Subcutaneous abdominal adipose tissue (tissue), 5 donors: ENCODE measurements around the gene PPP5C.

Experiments
- H3K27ac ChIP-seq: one replicate; pipeline ENCODE4 v1.7.0; 2013; ENCODE audit warnings: low read depth, mild to moderate bottlenecking, inconsistent platforms, low read length, moderate library complexity
- H3K27me3 ChIP-seq, 5 donors: one replicate each; pipeline ENCODE4 v1.7.0; 2013; ENCODE audit warnings: low read length in 5 of 5, inconsistent platforms in 1 of 5; ENCODE audit not compliant: control insufficient read depth in 5 of 5, insufficient read depth in 4 of 5
- H3K36me3 ChIP-seq, 5 donors: one replicate each; pipeline ENCODE4 v1.7.0; 2013; ENCODE audit warnings: low read length in 5 of 5; ENCODE audit not compliant: control insufficient read depth in 5 of 5, insufficient read depth in 5 of 5
- H3K4me1 ChIP-seq, 5 donors: one replicate each; pipeline ENCODE4 v1.7.0; 2013; ENCODE audit warnings: low read length in 5 of 5, mild to moderate bottlenecking in 3 of 5, moderate library complexity in 1 of 5; ENCODE audit not compliant: control insufficient read depth in 5 of 5, insufficient read depth in 5 of 5
- H3K4me3 ChIP-seq, 5 donors: one replicate each; pipeline ENCODE4 v1.7.0; 2013; ENCODE audit warnings: low read length in 5 of 5, low read depth in 1 of 5
- H3K9ac ChIP-seq, 5 donors: one replicate each; pipeline ENCODE4 v1.7.0; 2013; ENCODE audit warnings: low read length in 5 of 5, mild to moderate bottlenecking in 4 of 5, moderate library complexity in 3 of 5
- H3K9me3 ChIP-seq, 5 donors: one replicate each; pipeline ENCODE4 v1.7.0; 2013; ENCODE audit warnings: low read length in 5 of 5; ENCODE audit not compliant: control insufficient read depth in 5 of 5
- donor health status: healthy.
- donor health status: healthy.
- donor health status: healthy.
- donor health status: healthy.
- donor health status: healthy.

Gene PPP5C, protein sequence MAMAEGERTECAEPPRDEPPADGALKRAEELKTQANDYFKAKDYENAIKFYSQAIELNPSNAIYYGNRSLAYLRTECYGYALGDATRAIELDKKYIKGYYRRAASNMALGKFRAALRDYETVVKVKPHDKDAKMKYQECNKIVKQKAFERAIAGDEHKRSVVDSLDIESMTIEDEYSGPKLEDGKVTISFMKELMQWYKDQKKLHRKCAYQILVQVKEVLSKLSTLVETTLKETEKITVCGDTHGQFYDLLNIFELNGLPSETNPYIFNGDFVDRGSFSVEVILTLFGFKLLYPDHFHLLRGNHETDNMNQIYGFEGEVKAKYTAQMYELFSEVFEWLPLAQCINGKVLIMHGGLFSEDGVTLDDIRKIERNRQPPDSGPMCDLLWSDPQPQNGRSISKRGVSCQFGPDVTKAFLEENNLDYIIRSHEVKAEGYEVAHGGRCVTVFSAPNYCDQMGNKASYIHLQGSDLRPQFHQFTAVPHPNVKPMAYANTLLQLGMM

DNA sequence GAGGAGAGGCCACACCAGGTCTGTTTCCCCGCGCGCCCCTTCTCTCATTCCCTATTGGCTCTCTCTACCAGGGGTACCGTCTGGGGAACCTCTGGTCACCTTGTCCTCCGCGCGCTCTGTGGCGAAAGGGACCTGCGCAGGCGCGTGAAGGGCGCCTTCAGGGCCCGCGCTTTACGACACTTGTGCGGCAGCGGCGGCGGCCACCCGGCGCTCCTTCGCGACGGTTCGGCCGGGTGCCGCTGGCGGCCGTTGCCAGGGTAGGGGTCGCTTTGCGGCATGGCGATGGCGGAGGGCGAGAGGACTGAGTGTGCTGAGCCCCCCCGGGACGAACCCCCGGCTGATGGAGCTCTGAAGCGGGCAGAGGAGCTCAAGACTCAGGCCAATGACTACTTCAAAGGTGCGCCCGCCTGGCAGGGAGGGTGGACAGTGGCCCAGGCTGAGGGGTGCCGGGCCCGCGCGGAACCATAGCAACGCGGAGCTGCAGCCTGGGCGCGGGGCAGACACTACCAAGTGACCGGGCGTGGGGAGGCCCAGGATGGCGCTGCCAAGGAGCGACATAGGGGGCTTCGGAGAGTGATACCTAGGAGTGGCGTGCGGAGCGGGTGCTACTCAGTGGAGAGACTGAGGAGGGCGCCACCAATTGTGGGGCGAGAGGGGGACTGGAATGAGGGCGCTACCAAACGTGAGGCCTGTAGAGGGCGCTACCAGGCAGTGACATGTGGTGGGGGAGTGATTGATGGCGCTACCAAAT, at the start of gene PPP5C:
TSS of gene PPP5C (plus strand) at position 267 of the 751 bp plus-strand sequence. CDS start at position 277, 10 bp downstream.
- peak within 1 kb of the TSS; percentile 27 to 94 (median 88) for H3K9ac ChIP-seq
- peak within 1 kb of the TSS; percentile 84 to 97 (median 95) for H3K4me3 ChIP-seq
- H3K27me3 ChIP-seq = no peaks in the 10 kb centered on the region
- H3K9me3 ChIP-seq = no peaks in the 10 kb centered on the region
- peak within 1 kb of the TSS; percentile 72 for H3K27ac ChIP-seq
- H3K36me3 ChIP-seq = peaks cover 0 to 1% (median 0%) of the 10 kb centered on the region in 5 donors
- peaks cover 10 to 52% (median 47%) of the 10 kb centered on the region in 5 donors for H3K4me1 ChIP-seq

DNA sequence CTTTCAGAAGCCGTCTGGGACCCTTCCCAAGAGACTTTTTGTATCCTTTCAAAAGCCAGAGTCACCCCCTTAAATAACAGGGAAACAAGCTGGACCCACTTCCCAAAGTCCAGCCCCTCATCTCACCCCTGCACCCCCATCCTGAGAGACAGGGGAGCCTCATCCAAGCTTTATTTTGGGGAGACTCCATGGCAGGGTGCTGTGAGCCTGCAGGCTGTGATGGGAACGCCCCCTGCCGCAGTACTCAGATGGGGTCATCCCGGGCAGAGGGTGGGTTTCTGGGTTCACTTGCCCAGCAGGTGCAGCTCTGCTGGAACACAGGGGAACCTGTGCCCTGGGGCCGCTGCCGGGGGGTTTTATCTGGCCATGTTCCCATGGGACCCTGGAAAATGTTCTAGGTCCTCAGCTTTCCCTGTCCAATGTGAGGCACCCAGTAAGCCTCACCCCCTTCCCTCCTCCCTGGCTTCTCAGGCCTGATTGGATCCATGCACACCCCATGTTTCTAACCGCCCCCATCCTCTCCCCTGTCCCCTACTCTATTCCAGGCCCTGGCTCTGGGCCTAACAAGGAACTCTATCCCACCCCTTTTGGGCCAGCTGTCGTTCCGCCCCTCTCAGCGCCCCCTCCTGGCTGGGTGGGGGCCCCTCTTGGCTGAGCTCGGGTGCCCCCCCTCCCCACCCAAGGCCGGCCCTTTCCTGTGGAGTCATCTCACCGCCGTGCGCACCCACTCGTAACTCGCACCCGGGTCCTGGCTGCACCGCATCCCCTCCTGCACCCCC, 49.0 kb upstream of the PPP5C start:
- peak overlapping the region; percentile 89 for H3K27ac ChIP-seq
- H3K4me3 ChIP-seq = peak overlapping the region in 4 of 5 donors; percentile 61 to 82 (median 69)
- peak overlapping the region in 2 of 5 donors; percentile 16 to 76 for H3K9ac ChIP-seq
- peaks cover 0 to 6% (median 5%) of the 10 kb centered on the region in 5 donors for H3K27me3 ChIP-seq
- H3K36me3 ChIP-seq = no peaks in the 10 kb centered on the region
- H3K4me1 ChIP-seq = peaks cover 6 to 46% (median 44%) of the 10 kb centered on the region in 5 donors
- H3K9me3 ChIP-seq = peaks cover 0 to 4% (median 0%) of the 10 kb centered on the region in 5 donors

DNA sequence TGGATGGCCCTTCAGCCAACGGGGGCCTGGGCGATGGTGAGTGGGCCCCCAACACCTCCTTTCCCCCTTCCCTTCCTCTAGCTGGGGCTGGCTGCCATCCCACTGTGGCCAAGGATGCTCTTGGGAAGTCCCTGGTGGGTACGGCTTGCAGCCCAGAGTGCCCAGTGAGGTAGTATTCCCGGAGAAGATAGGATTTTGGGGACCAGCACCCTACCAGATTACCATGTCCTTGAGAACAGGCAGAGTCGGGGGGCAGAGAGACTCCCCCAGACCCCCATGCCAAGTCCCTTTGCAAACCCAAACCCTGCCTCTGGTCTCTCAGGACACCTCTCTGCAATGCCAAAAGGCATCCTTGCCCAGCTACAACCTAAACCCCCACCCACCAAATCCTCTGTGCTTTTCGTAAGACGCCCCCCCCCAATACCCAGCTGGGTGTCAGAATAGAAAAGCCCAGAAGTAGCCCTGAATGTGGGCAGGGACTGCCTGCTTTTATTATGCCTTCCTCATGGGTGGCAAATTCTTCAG, 48.3 kb upstream of the PPP5C start:
- Histone ChIP-seq H3K27me3 (peaks cover 0 to 6% (median 5%) of the 10 kb centered on the region in 5 donors), H3K27ac (peak overlapping the region; percentile 89)

DNA sequence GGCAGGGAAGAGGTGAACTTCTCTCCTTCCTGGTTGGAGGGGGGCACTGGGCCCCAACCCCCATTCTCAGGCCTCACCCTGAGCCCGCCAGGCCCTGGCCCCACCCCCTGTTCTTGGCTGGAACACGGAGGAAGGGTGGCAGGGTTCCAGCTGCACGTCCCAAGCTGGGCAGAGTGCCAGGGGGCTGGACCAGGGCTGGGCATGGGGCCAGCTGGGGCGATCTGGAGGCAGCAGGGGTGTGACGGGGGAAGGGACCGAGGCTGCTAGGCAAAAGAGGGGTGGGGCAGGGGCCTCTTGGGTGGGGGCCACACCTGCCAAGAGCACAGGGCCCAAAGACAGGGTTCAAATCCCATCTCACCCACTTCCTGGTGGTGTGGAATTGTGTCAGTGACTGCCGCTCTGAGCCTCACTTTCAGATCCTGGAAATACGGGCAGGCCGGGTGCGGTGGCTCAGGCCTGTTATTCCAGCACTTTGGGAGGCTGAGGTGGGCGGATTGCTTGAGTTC, 47.8 kb upstream of the PPP5C start:
- Histone ChIP-seq H3K9me3 (peaks cover 0 to 4% (median 0%) of the 10 kb centered on the region in 5 donors), H3K27me3 (peaks cover 0 to 7% (median 5%) of the 10 kb centered on the region in 5 donors), H3K36me3 (peaks cover 0 to 5% (median 0%) of the 10 kb centered on the region in 5 donors), H3K9ac (peak overlapping the region in 2 of 5 donors; percentile 30 to 76), H3K4me1 (peaks cover 6 to 46% (median 44%) of the 10 kb centered on the region in 5 donors), H3K27ac (peak overlapping the region; percentile 89), H3K4me3 (peak overlapping the region; percentile 61 to 82 (median 70))

More for the DNA sequence above, 48.3 kb upstream of the PPP5C start:
- Histone ChIP-seq H3K9ac (peak overlapping the region in 2 of 5 donors; percentile 16 to 76), H3K4me1 (peaks cover 6 to 46% (median 44%) of the 10 kb centered on the region in 5 donors), H3K36me3 (peaks cover 0 to under 1% (median 0%) of the 10 kb centered on the region in 5 donors), H3K4me3 (peak overlapping the region; percentile 61 to 82 (median 70)), H3K9me3 (peaks cover 0 to 4% (median 0%) of the 10 kb centered on the region in 5 donors)

DNA sequence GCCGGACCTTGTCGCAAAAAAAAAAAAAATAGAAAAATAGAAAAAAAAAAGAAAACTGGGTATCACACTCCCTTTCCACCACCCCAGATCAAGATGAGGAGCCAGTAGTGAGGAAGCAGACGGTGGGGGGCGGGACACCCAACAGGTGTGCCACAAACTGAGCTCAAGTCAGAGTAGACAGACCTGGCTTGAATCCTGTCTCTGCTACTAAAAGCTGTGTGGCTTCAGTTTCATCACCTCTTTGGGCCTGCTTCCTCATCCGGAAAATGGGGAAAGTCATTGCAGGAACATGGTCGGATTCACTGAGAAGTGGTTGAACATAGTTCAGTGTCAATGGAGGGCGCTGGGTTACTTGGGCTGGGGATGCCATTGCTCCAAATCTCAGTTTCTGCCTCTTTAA, 47.2 kb upstream of the PPP5C start:
- Histone ChIP-seq H3K27me3 (peaks cover 0 to 7% (median 5%) of the 10 kb centered on the region in 5 donors), H3K4me3 (peak overlapping the region in 4 of 5 donors; percentile 50 to 82 (median 60)), H3K9me3 (peaks cover 0 to 4% (median 0%) of the 10 kb centered on the region in 5 donors), H3K4me1 (peaks cover 6 to 46% (median 44%) of the 10 kb centered on the region in 5 donors), H3K36me3 (peaks cover 0 to 8% (median 5%) of the 10 kb centered on the region in 5 donors), H3K9ac (peak overlapping the region in 2 of 5 donors; percentile 30 to 58), H3K27ac (peak overlapping the region; percentile 89)

DNA sequence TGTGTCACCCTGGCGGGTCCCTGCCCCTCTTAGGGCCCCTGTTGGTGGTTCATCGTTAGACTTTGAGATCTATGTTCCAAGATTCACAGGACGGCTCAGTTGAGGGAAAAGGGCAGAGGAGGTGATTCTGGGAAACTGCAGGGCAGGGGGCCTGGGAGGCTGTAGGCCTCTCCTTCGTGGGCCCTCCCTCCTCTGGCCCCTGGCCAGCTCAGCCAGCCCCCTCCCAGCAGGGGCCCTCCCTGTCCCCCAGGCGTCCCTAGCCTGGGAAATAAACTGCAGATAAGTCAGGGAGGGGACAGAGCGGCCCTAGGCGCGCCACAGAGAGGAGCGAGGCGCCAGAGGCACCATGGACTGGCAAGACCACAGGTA, 43.6 kb upstream of the PPP5C start:
- H3K9ac ChIP-seq = no peak overlapping the region
- H3K27ac ChIP-seq = no peak overlapping the region
- no peak overlapping the region for H3K4me3 ChIP-seq

DNA sequence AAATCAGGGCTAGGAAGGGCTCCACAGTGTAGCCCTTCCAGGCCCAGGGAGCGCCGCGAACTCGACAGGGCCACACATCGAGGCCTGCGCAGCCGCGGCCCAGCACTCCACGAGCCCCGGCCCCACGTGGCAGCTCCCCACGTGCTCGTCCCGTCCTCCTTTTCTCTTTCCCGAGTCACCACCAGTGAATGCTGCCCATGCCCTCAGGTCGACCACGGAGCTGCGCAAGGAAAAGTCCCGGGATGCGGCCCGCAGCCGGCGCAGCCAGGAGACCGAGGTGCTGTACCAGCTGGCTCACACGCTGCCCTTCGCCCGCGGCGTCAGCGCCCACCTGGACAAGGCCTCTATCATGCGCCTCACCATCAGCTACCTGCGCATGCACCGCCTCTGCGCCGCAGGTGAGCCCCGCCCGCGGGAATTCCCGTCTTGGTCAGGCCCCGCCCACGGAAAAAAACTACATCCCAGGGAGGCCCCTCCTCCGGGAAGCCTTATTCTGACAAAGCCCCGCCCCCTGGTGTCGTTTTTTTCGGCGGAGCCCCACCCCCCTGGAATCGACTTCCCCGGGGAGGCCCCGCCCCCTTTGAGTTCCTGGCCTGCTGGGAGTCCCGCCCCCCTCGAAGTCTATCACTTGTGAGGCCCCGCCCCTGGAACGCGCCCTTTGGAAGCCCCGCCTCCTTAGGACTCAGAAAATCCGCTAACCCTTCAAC, 43.0 kb upstream of the PPP5C start:
- H3K9ac ChIP-seq = no peak overlapping the region
- peaks cover 0 to 28% (median 25%) of the 10 kb centered on the region in 5 donors for H3K4me1 ChIP-seq
- H3K27me3 ChIP-seq = peaks cover 0 to 2% (median 0%) of the 10 kb centered on the region in 5 donors
- no peak overlapping the region for H3K4me3 ChIP-seq
- H3K27ac ChIP-seq = no peak overlapping the region
- peaks cover 4 to 13% (median 10%) of the 10 kb centered on the region in 5 donors for H3K9me3 ChIP-seq
- H3K36me3 ChIP-seq = peaks cover 0 to 41% (median 22%) of the 10 kb centered on the region in 5 donors

More for the DNA sequence above, 43.6 kb upstream of the PPP5C start:
- Histone ChIP-seq H3K36me3 (peaks cover 0 to 36% (median 22%) of the 10 kb centered on the region in 5 donors), H3K4me1 (peaks cover 4 to 33% (median 30%) of the 10 kb centered on the region in 5 donors), H3K27me3 (peaks cover 0 to 2% (median 0%) of the 10 kb centered on the region in 5 donors), H3K9me3 (peaks cover 4 to 13% (median 10%) of the 10 kb centered on the region in 5 donors)

DNA sequence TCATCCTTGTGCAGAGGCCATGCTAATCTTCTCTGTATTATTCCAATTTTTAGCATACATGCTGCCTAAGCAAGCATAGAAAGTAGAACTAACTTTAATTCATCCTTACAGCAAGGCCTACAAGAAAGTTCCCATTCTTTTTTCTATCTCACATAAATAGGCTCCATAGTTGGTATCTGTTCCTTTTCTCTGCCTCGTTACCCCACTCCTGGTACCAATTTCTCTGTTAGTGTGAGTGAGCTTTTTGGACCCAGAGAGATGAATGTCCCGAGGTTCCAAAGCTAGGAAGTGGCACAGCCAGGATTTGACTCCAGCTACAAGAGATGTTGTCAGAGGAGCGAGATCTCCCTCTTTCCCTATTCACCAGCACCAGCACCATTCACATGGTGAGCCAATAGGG, 40.4 kb upstream of the PPP5C start:
- H3K9ac ChIP-seq = no peak overlapping the region
- peaks cover 0 to 2% (median 0%) of the 10 kb centered on the region in 5 donors for H3K27me3 ChIP-seq
- H3K4me3 ChIP-seq = no peak overlapping the region
- H3K27ac ChIP-seq = no peak overlapping the region
- peaks cover 0 to 2% (median 0%) of the 10 kb centered on the region in 5 donors for H3K4me1 ChIP-seq
- peaks cover 4 to 13% (median 10%) of the 10 kb centered on the region in 5 donors for H3K9me3 ChIP-seq
- H3K36me3 ChIP-seq = peaks cover 0 to 60% (median 35%) of the 10 kb centered on the region in 5 donors
